Middle frontal gyrus (tissue), 1 donor: ENCODE data around the gene OR4S2.

Experiments used
- DNase-seq: peaks from one replicate; pipeline ENCODE4 v3.0.0-alpha.2; 2015; ENCODE audit warnings: low spot score; ENCODE audit errors: extremely low spot score

The OR4S2 gene

GRCh38 chr11:55648027-55648426 is at the start of gene OR4S2:
OR4S2 (plus strand) TSS chr11:55648327; CDS start chr11:55650904, 2,577 bp downstream.
- DNase-seq, result no peak

- no peak for DNase-seq
Measured at GRCh38 chr11:55607545-55607944, 40.6 kb upstream of the OR4S2 start, which contains the start of gene OR4C11. OR4C11 (minus strand) TSS chr11:55607645; CDS start chr11:55604373, 3,272 bp downstream.

- no peak for DNase-seq
Measured at GRCh38 chr11:55624531-55624930, 23.6 kb upstream of the OR4S2 start.

- DNase-seq, result no peak
Measured at GRCh38 chr11:55634813-55635212, 13.3 kb upstream of the OR4S2 start, which contains the start of gene OR4P4. OR4P4 (plus strand) TSS chr11:55635113.

- no peak for DNase-seq
Measured at GRCh38 chr11:55652560-55652959, 4.4 kb downstream of the OR4S2 start.

GRCh38 chr11:55655096-55655495 is 7.0 kb downstream of the OR4S2 start:
- DNase-seq, result no peak

- DNase-seq, result no peak
Measured at GRCh38 chr11:55658031-55658573, 10.0 kb downstream of the OR4S2 start.

- DNase-seq, result no peak
Measured at GRCh38 chr11:55658608-55659007, 10.5 kb downstream of the OR4S2 start.

- DNase-seq, result no peak
Measured at GRCh38 chr11:55661901-55662300, 13.8 kb downstream of the OR4S2 start, which contains the start of gene OR4C6. OR4C6 (plus strand) TSS chr11:55662201; CDS start chr11:55665167, 2,966 bp downstream.

GRCh38 chr11:55669376-55669775 is 21.2 kb downstream of the OR4S2 start:
- DNase-seq, result no peak

- DNase-seq, result no peak
Measured at GRCh38 chr11:55673860-55674259, 25.7 kb downstream of the OR4S2 start.

GRCh38 chr11:55697817-55698216 is 49.7 kb downstream of the OR4S2 start:
- no peak for DNase-seq

- no peak for DNase-seq
Measured at GRCh38 chr11:55701429-55701828, 53.3 kb downstream of the OR4S2 start.
